SW480 (cell line): Measurements from ENCODE around the gene ADK.
A peak's percentile ranks its signal among the peaks of the same experiment; 100 is the strongest.
"Not testable (repeated sequence)": the region's sequence is repeated elsewhere in the genome, so short reads cannot be mapped to it uniquely, and the experiment has no call there.

Experiments
- DNase-seq: peaks from one replicate; pipeline ENCODE4 v3.0.0-alpha.2; 2016; ENCODE audit warnings: low spot score

ADK gene

GRCh38 chr10:74145133-74145532, 5.9 kb upstream of the ADK start:
- no peak for DNase-seq

DNA sequence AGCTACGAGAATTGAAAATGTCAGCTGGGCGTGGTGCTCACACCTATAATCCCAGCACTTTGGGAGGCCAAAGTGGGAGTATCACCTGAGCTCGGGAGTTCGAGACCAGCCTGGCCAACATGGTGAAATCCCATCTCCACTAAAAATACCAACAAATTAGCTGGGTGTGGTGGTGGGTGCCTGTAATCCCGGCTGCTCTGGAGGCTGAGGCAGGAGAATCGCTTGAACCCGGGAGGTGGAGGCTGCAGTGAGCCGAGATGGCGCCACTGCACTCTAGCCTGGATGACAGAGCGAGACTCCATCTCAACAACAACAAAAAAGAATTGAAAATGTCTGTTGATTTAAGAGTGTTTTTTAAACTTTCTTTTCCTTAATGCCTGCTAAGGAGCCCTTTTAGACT, 4.0 kb upstream of the ADK start:
- not testable (repeated sequence) for DNase-seq

GRCh38 chr10:74150204-74150989, 624 bp upstream of the ADK start, which contains the start of gene AP3M1:
Gene AP3M1, minus strand, starts transcription at chr10:74150828. Its CDS starts 12,449 bp downstream, at chr10:74138379.
- peak; percentile 86 for DNase-seq

DNA sequence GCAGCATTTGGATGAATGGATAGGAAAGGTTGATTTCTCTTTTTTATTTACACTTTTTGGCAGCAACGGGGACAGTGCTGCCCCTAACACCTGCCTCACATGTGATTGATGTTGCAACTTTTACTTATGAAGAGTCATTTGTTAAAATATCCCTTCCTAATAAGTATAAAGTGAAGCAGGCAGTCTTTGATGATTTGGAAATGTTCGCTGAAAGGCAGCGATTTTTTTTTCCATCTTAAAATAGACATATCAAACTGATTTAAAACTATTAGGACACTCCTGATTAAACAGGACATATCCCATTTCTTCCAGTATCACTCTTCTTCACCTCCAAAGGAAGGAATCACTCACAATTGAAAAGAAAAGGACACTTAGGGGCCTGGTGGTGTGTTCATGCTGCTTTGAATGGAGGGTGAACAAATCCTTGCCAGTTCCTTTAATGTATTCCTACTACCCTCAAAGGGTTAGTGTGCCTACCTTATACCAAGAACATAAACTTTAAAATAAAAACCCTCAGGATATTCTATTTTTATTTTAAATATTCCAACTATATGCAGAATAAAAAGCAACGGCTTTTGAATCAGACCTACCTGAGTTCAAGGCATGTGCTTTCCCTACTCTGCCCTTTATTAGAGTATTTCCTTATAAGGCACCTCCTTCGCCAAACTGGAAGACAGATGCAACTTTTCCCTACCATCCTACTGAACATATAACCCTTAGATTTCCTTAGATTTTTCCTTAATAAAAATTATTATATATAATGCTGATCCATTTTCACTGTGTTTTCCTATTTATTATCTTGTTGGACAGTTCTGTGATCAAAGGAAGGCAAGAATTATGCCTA, 1.1 kb downstream of the ADK start:
- DNase-seq = no peak

GRCh38 chr10:74153123-74153522, 2.1 kb downstream of the ADK start:
- DNase-seq = peak; percentile 63

DNA sequence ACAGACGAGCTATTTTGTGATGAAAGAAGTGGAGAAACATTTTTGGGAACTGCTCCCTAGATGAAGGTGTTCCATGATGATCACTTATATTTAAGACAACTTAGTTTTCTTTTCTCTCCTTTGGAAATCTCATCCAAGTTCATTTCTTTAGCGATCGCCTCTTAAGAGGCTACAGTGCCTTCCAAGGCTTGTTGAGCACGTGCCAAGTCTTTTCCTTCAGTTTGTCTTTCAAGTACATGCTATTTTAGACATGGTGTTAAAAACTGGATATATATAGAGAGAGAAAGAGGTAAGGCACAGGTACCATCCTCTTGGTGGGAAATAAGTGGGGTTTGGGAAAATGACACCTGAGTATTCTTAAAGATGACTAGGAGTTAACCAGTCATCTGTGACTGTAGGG, 2.7 kb downstream of the ADK start:
- no peak for DNase-seq

- DNase-seq = no peak
These were observed 5.9 kb downstream of the ADK start for GRCh38 chr10:74156919-74157289.

DNA sequence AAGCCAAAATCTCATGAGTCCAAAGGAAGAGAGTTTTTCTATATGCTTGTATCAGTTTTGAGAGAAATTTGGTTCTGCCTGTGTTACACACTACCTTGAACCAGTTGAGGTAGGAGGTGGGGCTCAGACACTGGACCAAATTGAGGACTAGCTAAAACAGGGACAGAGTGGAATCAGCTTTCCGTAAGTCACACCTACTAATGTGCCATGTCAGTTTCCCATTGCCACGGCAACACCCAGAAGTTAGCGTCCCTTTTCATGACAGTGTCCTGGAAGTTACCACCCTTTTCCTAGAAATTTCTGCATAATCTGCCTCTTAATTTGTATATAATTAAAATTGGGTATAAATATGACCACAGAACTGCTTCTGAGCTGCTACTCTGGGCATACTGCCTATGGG, 9.0 kb downstream of the ADK start:
- no peak for DNase-seq

GRCh38 chr10:74163319-74164068, 12.5 kb downstream of the ADK start:
- DNase-seq = no peak

DNA sequence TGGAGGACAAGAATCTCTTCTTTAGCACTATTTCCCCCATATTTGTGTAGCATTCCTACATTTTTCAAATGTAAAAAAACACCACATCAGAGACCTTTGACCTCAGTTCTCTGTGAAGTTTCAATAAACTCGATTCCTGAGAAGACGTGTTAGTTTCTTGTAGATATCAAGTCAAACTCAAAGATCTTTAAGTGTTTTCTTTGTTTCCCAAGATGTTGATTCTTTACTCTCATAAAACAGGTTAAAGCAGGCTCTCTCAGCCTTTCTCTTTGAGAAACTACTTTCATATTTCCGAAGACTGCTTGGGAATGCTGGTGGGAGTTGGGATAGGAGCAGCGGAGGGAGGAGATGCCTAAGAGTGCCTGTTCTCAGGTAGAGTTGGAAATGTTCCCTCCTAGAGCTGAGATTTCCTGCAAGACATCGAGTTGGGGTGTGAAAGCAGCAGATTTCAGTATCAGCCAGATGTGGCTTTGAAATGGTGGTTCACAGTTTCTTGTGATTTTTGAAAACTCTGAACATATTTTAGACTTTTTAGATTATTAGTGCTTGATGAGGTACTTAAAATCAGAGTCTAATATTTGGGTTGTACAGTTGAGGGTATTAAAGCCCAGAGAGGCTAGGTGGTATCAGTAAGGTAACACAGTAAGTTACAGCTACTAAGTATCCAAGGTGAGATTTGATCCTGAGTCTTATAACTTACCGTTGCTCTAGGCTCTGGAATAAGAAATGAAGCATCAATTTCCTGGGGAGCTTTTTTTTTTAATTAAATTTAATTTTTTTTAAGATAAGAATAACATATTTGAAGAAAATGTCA, 13.9 kb downstream of the ADK start:
- DNase-seq = no peak

DNA sequence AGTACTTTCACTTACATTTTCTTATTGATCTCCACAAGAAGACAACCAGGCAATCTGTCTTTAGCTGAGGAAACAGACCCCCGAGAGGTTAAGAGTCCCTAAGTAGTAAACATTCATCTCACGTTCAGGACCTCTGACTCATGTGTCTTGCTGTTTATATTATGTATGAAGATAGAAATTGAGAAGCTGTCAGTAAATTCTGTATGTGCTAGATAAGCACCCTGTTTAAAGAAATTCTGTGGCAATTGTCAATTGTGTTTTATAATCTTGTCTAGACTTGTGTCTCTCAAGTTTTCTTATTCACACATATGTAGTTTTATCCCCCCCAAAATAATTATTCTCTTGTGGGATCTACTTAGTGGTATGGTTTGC, 14.5 kb downstream of the ADK start:
- DNase-seq = no peak

- no peak for DNase-seq
These were observed 16.4 kb downstream of the ADK start for GRCh38 chr10:74167443-74167842.

GRCh38 chr10:74171625-74172024, 20.6 kb downstream of the ADK start:
- DNase-seq = no peak

- DNase-seq = no peak
These were observed 23.5 kb downstream of the ADK start for GRCh38 chr10:74174521-74174920.

DNA sequence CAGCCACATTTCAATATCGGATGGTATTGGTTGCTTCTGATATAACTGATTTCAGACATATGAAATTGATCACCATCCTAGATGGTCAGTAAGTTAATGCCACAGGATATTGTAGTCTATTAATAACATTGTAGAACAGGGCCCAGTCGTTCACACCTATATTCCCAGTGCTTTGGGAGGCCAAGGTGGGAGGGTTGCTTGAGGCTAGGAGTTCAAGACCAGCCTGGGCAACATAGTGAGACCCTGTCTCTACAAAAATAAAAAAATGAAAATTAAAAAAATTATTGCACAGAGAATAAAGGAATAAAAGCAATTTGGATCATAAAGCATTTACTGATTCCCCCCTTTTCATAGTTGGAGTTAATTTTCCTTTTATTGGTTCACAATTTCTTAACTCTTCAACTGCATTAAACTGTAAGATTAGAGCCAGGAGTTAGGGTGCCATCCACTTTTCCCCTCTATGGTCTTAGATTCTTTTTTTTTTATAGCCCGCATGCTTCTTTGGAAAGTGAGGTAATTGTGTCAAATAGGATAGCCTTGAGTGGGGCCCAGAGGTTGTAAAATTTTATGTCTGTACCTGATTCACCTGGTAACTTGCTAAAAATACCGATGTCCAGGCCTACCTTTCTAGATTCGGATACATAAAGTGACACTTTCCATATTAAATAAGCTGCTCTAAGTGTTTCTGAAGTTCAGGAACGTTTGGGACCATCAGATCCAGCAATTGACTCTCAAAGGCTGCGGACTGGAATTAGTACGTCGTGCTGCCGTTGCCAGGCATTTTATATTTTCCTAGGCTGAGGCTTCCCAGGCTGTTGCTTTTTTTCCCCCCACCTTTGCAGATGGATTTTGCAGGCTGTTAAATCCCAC, 24.7 kb downstream of the ADK start:
- DNase-seq = no peak

DNA sequence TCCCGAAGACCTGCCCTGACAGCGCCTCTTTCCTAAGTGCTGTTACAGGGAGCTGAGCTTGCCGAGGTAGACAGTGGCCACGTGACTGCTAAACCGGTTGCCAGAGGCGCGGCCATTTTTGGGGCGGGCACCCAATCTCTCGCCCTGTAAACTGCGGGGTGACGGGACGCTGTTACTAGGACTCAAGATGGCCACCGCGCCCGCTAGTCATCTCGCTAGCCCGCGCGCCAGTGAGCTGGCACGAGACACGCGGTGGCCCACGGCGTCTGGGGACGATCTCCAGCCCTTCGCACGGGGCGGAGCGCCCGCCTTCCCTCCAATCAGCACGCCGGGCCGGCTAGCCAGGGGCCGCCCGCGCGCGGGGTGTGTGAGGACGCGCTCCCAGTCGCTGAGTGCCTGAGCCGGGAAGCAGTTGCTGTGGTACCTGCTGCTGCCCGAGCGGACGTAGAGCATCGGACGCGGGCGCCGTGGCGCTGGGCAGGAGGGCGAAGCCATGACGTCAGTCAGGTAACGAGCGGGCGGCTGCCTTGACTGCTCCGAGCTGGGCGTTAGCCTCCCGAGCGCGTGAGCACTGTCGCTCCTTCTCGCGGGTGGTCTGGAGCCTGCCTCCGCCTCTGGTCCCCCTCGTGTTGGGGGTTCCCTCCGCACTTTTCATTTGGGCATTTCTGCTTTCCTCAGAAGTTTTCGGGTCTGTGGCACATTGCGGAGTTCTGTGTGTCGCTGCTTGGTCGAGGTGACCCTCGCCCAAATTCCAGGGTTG, 25.5 kb downstream of the ADK start:
- DNase-seq = peak; percentile 97

- peak; percentile 45 for DNase-seq
These were observed 26.2 kb downstream of the ADK start for GRCh38 chr10:74177140-74177677.

GRCh38 chr10:74178042-74178791, 27.2 kb downstream of the ADK start:
- no peak for DNase-seq

DNA sequence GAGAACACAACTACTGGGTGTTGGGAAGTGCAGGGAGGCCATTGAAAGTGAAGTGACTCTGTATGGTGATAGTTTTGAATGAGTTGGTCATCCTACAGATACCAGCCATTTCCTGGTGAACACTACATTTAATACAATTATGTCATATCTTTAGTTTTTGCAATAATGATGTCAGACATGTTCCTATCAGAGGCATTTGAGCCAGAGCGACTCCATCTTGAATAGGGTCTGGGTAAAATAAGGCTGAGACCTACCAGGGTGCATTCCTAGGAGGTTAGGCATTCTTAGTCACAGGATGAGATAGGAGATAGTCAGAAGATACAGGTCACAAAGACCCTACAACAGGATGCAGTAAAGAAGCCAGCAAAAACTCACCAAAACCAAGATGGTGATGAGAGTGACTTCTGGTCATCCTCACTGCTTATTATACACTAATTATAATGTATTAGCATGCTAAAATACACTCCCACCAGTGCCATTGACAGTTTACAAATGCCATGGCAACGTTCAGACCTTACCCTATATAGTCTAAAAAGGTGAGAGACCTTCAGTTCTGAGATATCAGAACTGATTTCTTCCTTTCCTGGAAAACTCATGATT, 28.2 kb downstream of the ADK start:
- DNase-seq = no peak
